Liver (tissue), 9 donors: ENCODE results near the gene ALS2CL. TPM values are rescaled to one million over a fixed set of nuclear protein-coding genes. Genes with fewer than 3 reads are reported as not detected.

Experiments
- DNase-seq: peaks from one replicate; pipeline ENCODE4 v3.0.0-alpha.2; 2017; ENCODE audit warnings: low spot score
- H3K27ac ChIP-seq, 2 donors: one replicate each; pipeline ENCODE4 v1.7.0; 2013; ENCODE audit warnings: inconsistent platforms in 2 of 2, low read length in 2 of 2, control low read depth in 1 of 2, low read depth in 1 of 2, mild to moderate bottlenecking in 1 of 2
- H3K27me3 ChIP-seq, 4 donors: one replicate each; pipeline versions ENCODE4 v1.6.1 to v1.7.0; 2013; ENCODE audit warnings: low read length in 3 of 4, inconsistent platforms in 1 of 4, mild to moderate bottlenecking in 1 of 4, moderate library complexity in 1 of 4; ENCODE audit not compliant: control insufficient read depth in 4 of 4, insufficient read depth in 4 of 4
- H3K36me3 ChIP-seq, 4 donors: one replicate each; pipeline versions ENCODE4 v1.6.1 to v1.7.0; 2013; ENCODE audit warnings: low read length in 3 of 4, mild to moderate bottlenecking in 3 of 4, low read depth in 1 of 4, moderate library complexity in 1 of 4; ENCODE audit not compliant: control insufficient read depth in 4 of 4, insufficient read depth in 3 of 4
- H3K4me1 ChIP-seq, 4 donors: one replicate each; pipeline versions ENCODE4 v1.6.1 to v1.7.0; 2013; ENCODE audit warnings: low read length in 3 of 4, mild to moderate bottlenecking in 3 of 4, moderate library complexity in 1 of 4; ENCODE audit not compliant: control insufficient read depth in 4 of 4, insufficient read depth in 4 of 4
- H3K4me3 ChIP-seq, 3 donors: one replicate each; pipeline versions ENCODE4 v1.6.1 to v1.7.0; 2013; ENCODE audit warnings: low read length in 3 of 3, control low read depth in 1 of 3, low read depth in 1 of 3, mild to moderate bottlenecking in 1 of 3
- H3K9ac ChIP-seq, 2 donors: one replicate each; pipeline ENCODE4 v1.7.0; 2013; ENCODE audit warnings: low read length in 2 of 2, mild to moderate bottlenecking in 2 of 2, moderate library complexity in 2 of 2, control low read depth in 1 of 2, low read depth in 1 of 2
- H3K9me3 ChIP-seq, 4 donors: one replicate each; pipeline versions ENCODE4 v1.6.1 to v1.7.0; 2013; ENCODE audit warnings: low read length in 3 of 4; ENCODE audit not compliant: control insufficient read depth in 4 of 4
- EGR1 ChIP-seq, 2 donors: IDR thresholded peaks; 2 replicates each; pipeline ENCODE4 v1.6.1; 2016 to 2018; ENCODE audit warnings: antibody characterized with exemption in 2 of 2, low read depth in 2 of 2
- FOXA1 ChIP-seq: IDR thresholded peaks from 2 replicates; pipeline ENCODE4 v1.6.1; 2016; ENCODE audit warnings: antibody characterized with exemption
- FOXA2 ChIP-seq: IDR thresholded peaks from 2 replicates; pipeline ENCODE4 v1.6.1; 2016; ENCODE audit warnings: antibody characterized with exemption
- GABPA ChIP-seq, 2 donors: IDR thresholded peaks in 1 of 2; conservative IDR thresholded peaks in 1 of 2; 2 replicates each; pipeline ENCODE4 v1.6.1; 2016; ENCODE audit warnings: antibody characterized with exemption in 2 of 2, mild to moderate bottlenecking in 1 of 2, moderate library complexity in 1 of 2
- HNF4A ChIP-seq, 2 donors: conservative IDR thresholded peaks; 2 replicates each; pipeline ENCODE4 v1.6.1; 2016; ENCODE audit warnings: antibody characterized with exemption in 2 of 2, mild to moderate bottlenecking in 2 of 2
- HNF4G ChIP-seq: IDR thresholded peaks from 2 replicates; pipeline ENCODE4 v1.6.1; 2016; ENCODE audit warnings: antibody characterized with exemption
- JUND ChIP-seq, 2 donors: IDR thresholded peaks; 2 replicates each; pipeline ENCODE4 v1.6.1; 2016; ENCODE audit warnings: antibody characterized with exemption in 2 of 2
- NR2F2 ChIP-seq: IDR thresholded peaks from 2 replicates; pipeline ENCODE4 v1.6.1; 2016; ENCODE audit warnings: antibody characterized with exemption
- RAD21 ChIP-seq, 2 donors: IDR thresholded peaks; 2 replicates each; pipeline ENCODE4 v1.6.1; 2016; ENCODE audit warnings: antibody characterized with exemption in 2 of 2, mild to moderate bottlenecking in 2 of 2
- RXRA ChIP-seq, 2 donors: IDR thresholded peaks; 2 replicates each; pipeline ENCODE4 v1.6.1; 2017 to 2018; ENCODE audit warnings: antibody characterized with exemption in 2 of 2, mild to moderate bottlenecking in 1 of 2
- SP1 ChIP-seq: IDR thresholded peaks from 2 replicates; pipeline ENCODE4 v1.6.1; 2018; ENCODE audit warnings: antibody characterized with exemption, mild to moderate bottlenecking
- TAF1 ChIP-seq: conservative IDR thresholded peaks from 2 replicates; pipeline ENCODE4 v1.6.1; 2016; ENCODE audit warnings: antibody characterized with exemption, mild to moderate bottlenecking
- YY1 ChIP-seq: IDR thresholded peaks from 2 replicates; pipeline ENCODE4 v1.6.1; 2016; ENCODE audit warnings: antibody characterized with exemption, mild to moderate bottlenecking
- ZBTB33 ChIP-seq: IDR thresholded peaks from 2 replicates; pipeline ENCODE4 v1.6.1; 2016; ENCODE audit warnings: antibody characterized with exemption
- WGBS: extraction: QIAGEN DNeasy Blood & Tissue Kit; methylation state at CpG from one replicate; pipeline ENCODE4 v1.1.7; 2013; 5-methylcytosine and 5-hydroxymethylcytosine counted together
- polyA plus RNA-seq, 2 donors: library from polyadenylated mRNA; stranded (reverse) in 1 of 2; unstranded in 1 of 2; fragments of 200-250 nt in 1 of 2; fragments of >200 nt in 1 of 2; fragmentation: Nextera tagmentation in 1 of 2; extraction: Ambion mirVana in 1 of 2; gene quantifications; one replicate each; pipeline versions ENCODE4 v1.2.1 to v1.2.3, GENCODE V29; 2013 to 2015
- total RNA-seq, 2 donors: library from RNA; depleted of rRNA; stranded (reverse); fragments of >200 nt; gene quantifications; one replicate each; pipeline ENCODE4 v1.2.3, GENCODE V29; 2014
- TF ChIP-seq, protein P1 (sequence below): IDR thresholded peaks from 2 replicates; pipeline ENCODE4 v1.6.1; 2016; ENCODE audit warnings: antibody characterized with exemption
- TF ChIP-seq, protein P2 (sequence below): fragments of 150-350 bp; IDR thresholded peaks from 2 replicates; pipeline ENCODE4 v1.5.1; 2017; ENCODE audit warnings: improper control_type of control experiment, low read depth, low read length; ENCODE audit not compliant: missing input control
- TF ChIP-seq, protein P3 (sequence below): IDR thresholded peaks from 2 replicates; pipeline ENCODE4 v1.6.1; 2016; ENCODE audit warnings: antibody characterized with exemption, mild to moderate bottlenecking
- TF ChIP-seq, protein P4 (sequence below): IDR thresholded peaks from 2 replicates; pipeline ENCODE4 v1.6.1; 2016; ENCODE audit warnings: antibody characterized with exemption
- donor health status: healthy.
- donor health status: healthy.
- donor health status: healthy.
- donor health status: healthy.
- donor health status: healthy.

Gene ALS2CL
- total and polyA plus RNA-seq, 4 donors = 0.51 to 22.9 (median 5.7) TPM

- Histone ChIP-seq H3K36me3 (no peaks in the 10 kb centered on the region), H3K27me3 (no peaks in the 10 kb centered on the region), H3K4me3 (peak overlapping the region in 2 of 3 donors; percentile 42 to 68), H3K27ac (peak overlapping the region; percentile 31 to 79), H3K9ac (no peak overlapping the region), H3K4me1 (peaks cover 13 to 49% (median 35%) of the 10 kb centered on the region in 4 donors), H3K9me3 (no peaks in the 10 kb centered on the region)
- TF ChIP-seq NR2F2 (no peak), TAF1 (no peak), SP1 (no peak), JUND (IDR thresholded peaks at IDR 0.05) (no peak), EGR1 (IDR thresholded peaks at IDR 0.05; ENCODE audit: low read depth in 2 of 2) (no peak), HNF4G (no peak), RXRA (IDR thresholded peaks at IDR 0.05) (no peak), YY1 (no peak), ZBTB33 (no peak), FOXA1 (no peak), FOXA2 (no peak), GABPA (IDR thresholded peaks at IDR 0.05 in 1 of 2, conservative IDR thresholded peaks at IDR 0.05 in 1 of 2) (no peak), RAD21 (IDR thresholded peaks at IDR 0.05) (no peak), HNF4A (conservative IDR thresholded peaks at IDR 0.05) (no peak)
- TF ChIP-seq, protein P1, sequence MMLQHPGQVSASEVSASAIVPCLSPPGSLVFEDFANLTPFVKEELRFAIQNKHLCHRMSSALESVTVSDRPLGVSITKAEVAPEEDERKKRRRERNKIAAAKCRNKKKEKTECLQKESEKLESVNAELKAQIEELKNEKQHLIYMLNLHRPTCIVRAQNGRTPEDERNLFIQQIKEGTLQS = no peak
- TF ChIP-seq, protein P2, sequence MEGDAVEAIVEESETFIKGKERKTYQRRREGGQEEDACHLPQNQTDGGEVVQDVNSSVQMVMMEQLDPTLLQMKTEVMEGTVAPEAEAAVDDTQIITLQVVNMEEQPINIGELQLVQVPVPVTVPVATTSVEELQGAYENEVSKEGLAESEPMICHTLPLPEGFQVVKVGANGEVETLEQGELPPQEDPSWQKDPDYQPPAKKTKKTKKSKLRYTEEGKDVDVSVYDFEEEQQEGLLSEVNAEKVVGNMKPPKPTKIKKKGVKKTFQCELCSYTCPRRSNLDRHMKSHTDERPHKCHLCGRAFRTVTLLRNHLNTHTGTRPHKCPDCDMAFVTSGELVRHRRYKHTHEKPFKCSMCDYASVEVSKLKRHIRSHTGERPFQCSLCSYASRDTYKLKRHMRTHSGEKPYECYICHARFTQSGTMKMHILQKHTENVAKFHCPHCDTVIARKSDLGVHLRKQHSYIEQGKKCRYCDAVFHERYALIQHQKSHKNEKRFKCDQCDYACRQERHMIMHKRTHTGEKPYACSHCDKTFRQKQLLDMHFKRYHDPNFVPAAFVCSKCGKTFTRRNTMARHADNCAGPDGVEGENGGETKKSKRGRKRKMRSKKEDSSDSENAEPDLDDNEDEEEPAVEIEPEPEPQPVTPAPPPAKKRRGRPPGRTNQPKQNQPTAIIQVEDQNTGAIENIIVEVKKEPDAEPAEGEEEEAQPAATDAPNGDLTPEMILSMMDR = no peak
- TF ChIP-seq, protein P3, sequence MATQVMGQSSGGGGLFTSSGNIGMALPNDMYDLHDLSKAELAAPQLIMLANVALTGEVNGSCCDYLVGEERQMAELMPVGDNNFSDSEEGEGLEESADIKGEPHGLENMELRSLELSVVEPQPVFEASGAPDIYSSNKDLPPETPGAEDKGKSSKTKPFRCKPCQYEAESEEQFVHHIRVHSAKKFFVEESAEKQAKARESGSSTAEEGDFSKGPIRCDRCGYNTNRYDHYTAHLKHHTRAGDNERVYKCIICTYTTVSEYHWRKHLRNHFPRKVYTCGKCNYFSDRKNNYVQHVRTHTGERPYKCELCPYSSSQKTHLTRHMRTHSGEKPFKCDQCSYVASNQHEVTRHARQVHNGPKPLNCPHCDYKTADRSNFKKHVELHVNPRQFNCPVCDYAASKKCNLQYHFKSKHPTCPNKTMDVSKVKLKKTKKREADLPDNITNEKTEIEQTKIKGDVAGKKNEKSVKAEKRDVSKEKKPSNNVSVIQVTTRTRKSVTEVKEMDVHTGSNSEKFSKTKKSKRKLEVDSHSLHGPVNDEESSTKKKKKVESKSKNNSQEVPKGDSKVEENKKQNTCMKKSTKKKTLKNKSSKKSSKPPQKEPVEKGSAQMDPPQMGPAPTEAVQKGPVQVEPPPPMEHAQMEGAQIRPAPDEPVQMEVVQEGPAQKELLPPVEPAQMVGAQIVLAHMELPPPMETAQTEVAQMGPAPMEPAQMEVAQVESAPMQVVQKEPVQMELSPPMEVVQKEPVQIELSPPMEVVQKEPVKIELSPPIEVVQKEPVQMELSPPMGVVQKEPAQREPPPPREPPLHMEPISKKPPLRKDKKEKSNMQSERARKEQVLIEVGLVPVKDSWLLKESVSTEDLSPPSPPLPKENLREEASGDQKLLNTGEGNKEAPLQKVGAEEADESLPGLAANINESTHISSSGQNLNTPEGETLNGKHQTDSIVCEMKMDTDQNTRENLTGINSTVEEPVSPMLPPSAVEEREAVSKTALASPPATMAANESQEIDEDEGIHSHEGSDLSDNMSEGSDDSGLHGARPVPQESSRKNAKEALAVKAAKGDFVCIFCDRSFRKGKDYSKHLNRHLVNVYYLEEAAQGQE = no peak
- TF ChIP-seq, protein P4, sequence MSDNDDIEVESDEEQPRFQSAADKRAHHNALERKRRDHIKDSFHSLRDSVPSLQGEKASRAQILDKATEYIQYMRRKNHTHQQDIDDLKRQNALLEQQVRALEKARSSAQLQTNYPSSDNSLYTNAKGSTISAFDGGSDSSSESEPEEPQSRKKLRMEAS = no peak
- DNase-seq = no peak
- 20% methylated on average over 30 of the region's 30 CpGs for WGBS
These were observed 380 bp upstream of the ALS2CL start for GRCh38 chr3:46693892-46694226.
